IPS-15b (cell line): ENCODE measurements around the gene CCNT1.
"Not testable (repeated sequence)": the region's sequence is repeated elsewhere in the genome, so short reads cannot be mapped to it uniquely, and the experiment has no call there.

Source experiments
- H3K27me3 ChIP-seq: one replicate; pipeline ENCODE4 v1.6.1; 2013; ENCODE audit warnings: low read length; ENCODE audit not compliant: control insufficient read depth, insufficient read depth
- H3K36me3 ChIP-seq: one replicate; pipeline ENCODE4 v1.6.1; 2013; ENCODE audit warnings: low read length; ENCODE audit not compliant: control insufficient read depth, insufficient read depth
- H3K4me1 ChIP-seq: one replicate; pipeline ENCODE4 v1.6.1; 2013; ENCODE audit warnings: mild to moderate bottlenecking, low read length; ENCODE audit not compliant: control insufficient read depth, insufficient read depth
- H3K4me3 ChIP-seq: one replicate; pipeline ENCODE4 v1.5.1; 2013; ENCODE audit warnings: low read depth, low read length
- H3K9ac ChIP-seq: one replicate; pipeline ENCODE4 v1.6.1; 2013; ENCODE audit warnings: low read depth, mild to moderate bottlenecking, low read length
- H3K9me3 ChIP-seq: one replicate; pipeline ENCODE4 v1.6.1; 2013; ENCODE audit warnings: mild to moderate bottlenecking, low read length; ENCODE audit not compliant: control insufficient read depth, insufficient read depth

The CCNT1 gene

GRCh38 chr12:48720737-48721136 is 4.2 kb upstream of the CCNT1 start:
- not testable (repeated sequence) for H3K36me3 ChIP-seq, H3K4me1 ChIP-seq, H3K9ac ChIP-seq, H3K9me3 ChIP-seq, H3K4me3 ChIP-seq, H3K27me3 ChIP-seq

GRCh38 chr12:48720171-48720570 is 3.7 kb upstream of the CCNT1 start:
- not testable (repeated sequence) for H3K9ac ChIP-seq, H3K27me3 ChIP-seq, H3K4me1 ChIP-seq, H3K4me3 ChIP-seq, H3K36me3 ChIP-seq, H3K9me3 ChIP-seq

- H3K36me3 ChIP-seq, H3K9me3 ChIP-seq, H3K4me1 ChIP-seq, H3K9ac ChIP-seq, H3K4me3 ChIP-seq, H3K27me3 ChIP-seq: not testable (repeated sequence)
Observed at GRCh38 chr12:48719002-48719401, 2.5 kb upstream of the CCNT1 start.

- H3K9me3 ChIP-seq: no peaks in the 10 kb centered on the region
- peak overlapping the region; percentile 70 for H3K9ac ChIP-seq
- H3K4me1 ChIP-seq: peaks cover 9% of the 10 kb centered on the region
- peaks cover 6% of the 10 kb centered on the region for H3K36me3 ChIP-seq
- H3K4me3 ChIP-seq: peak overlapping the region; percentile 100
- no peaks in the 10 kb centered on the region for H3K27me3 ChIP-seq
Observed at GRCh38 chr12:48717252-48717695, 767 bp upstream of the CCNT1 start.

- peak overlapping the region; percentile 100 for H3K4me3 ChIP-seq
- H3K4me1 ChIP-seq: peaks cover 9% of the 10 kb centered on the region
- no peaks in the 10 kb centered on the region for H3K27me3 ChIP-seq
- H3K9me3 ChIP-seq: no peaks in the 10 kb centered on the region
- peak overlapping the region; percentile 97 for H3K9ac ChIP-seq
- H3K36me3 ChIP-seq: peaks cover 6% of the 10 kb centered on the region
Observed at GRCh38 chr12:48716168-48716492, 377 bp downstream of the CCNT1 start.

- Histone ChIP-seq H3K36me3 (peaks cover 6% of the 10 kb centered on the region), H3K9me3 (no peaks in the 10 kb centered on the region), H3K9ac (no peak overlapping the region), H3K27me3 (no peaks in the 10 kb centered on the region), H3K4me3 (no peak overlapping the region), H3K4me1 (peaks cover 9% of the 10 kb centered on the region)
Observed at GRCh38 chr12:48712209-48712608, 4.3 kb downstream of the CCNT1 start.

- not testable (repeated sequence) for H3K27me3 ChIP-seq, H3K4me3 ChIP-seq, H3K4me1 ChIP-seq, H3K9ac ChIP-seq, H3K36me3 ChIP-seq, H3K9me3 ChIP-seq
Observed at GRCh38 chr12:48698822-48699221, 17.7 kb downstream of the CCNT1 start.

- Histone ChIP-seq H3K36me3 (peaks cover 16% of the 10 kb centered on the region), H3K4me1 (no peaks in the 10 kb centered on the region), H3K9ac (no peak overlapping the region), H3K4me3 (no peak overlapping the region), H3K9me3 (no peaks in the 10 kb centered on the region), H3K27me3 (no peaks in the 10 kb centered on the region)
Observed at GRCh38 chr12:48696626-48697025, 19.9 kb downstream of the CCNT1 start.

- Histone ChIP-seq H3K9ac (no peak overlapping the region), H3K4me3 (no peak overlapping the region), H3K9me3 (no peaks in the 10 kb centered on the region), H3K4me1 (no peaks in the 10 kb centered on the region), H3K36me3 (peaks cover 16% of the 10 kb centered on the region), H3K27me3 (no peaks in the 10 kb centered on the region)
Observed at GRCh38 chr12:48695859-48696258, 20.6 kb downstream of the CCNT1 start.

GRCh38 chr12:48694038-48694437 is 22.5 kb downstream of the CCNT1 start:
- Histone ChIP-seq H3K9ac (no peak overlapping the region), H3K4me1 (no peaks in the 10 kb centered on the region), H3K36me3 (peaks cover 16% of the 10 kb centered on the region), H3K27me3 (no peaks in the 10 kb centered on the region), H3K9me3 (no peaks in the 10 kb centered on the region), H3K4me3 (no peak overlapping the region)

- no peak overlapping the region for H3K4me3 ChIP-seq
- H3K36me3 ChIP-seq: peaks cover 16% of the 10 kb centered on the region
- no peaks in the 10 kb centered on the region for H3K4me1 ChIP-seq
- H3K9me3 ChIP-seq: no peaks in the 10 kb centered on the region
- no peak overlapping the region for H3K9ac ChIP-seq
- H3K27me3 ChIP-seq: no peaks in the 10 kb centered on the region
Observed at GRCh38 chr12:48693572-48693971, 22.9 kb downstream of the CCNT1 start.

- no peaks in the 10 kb centered on the region for H3K9me3 ChIP-seq
Observed at GRCh38 chr12:48691826-48692487, 24.6 kb downstream of the CCNT1 start.

More at GRCh38 chr12:48691826-48692487, 24.6 kb downstream of the CCNT1 start:
- Histone ChIP-seq H3K27me3 (no peaks in the 10 kb centered on the region), H3K9ac (no peak overlapping the region), H3K4me1 (no peaks in the 10 kb centered on the region), H3K36me3 (peaks cover 16% of the 10 kb centered on the region), H3K4me3 (no peak overlapping the region)
